Sigmoid colon (tissue), 7 donors: ENCODE results near the gene RPTOR. TPM values are rescaled to one million over a fixed set of nuclear protein-coding genes. Genes with fewer than 3 reads are reported as not detected.

Source experiments
- DNase-seq: peaks from one replicate; pipeline ENCODE4 v3.0.0-alpha.2; 2019
- H3K27ac ChIP-seq, 4 donors: fragments of 200-600 bp; sonication (generic); one replicate each; pipeline ENCODE4 v1.5.1; 2016 to 2019; ENCODE audit warnings: mild to moderate bottlenecking in 1 of 4
- H3K27me3 ChIP-seq, 3 donors: fragments of 200-600 bp; sonication (generic); one replicate each; pipeline ENCODE4 v1.5.1; 2019; ENCODE audit warnings: mild to moderate bottlenecking in 1 of 3
- H3K36me3 ChIP-seq, 4 donors: fragments of 200-600 bp; sonication (generic); one replicate each; pipeline ENCODE4 v1.5.1; 2016 to 2019
- H3K4me1 ChIP-seq, 4 donors: fragments of 200-600 bp; sonication (generic); one replicate each; pipeline ENCODE4 v1.5.1; 2017 to 2019
- H3K4me3 ChIP-seq, 4 donors: fragments of 200-600 bp; sonication (generic); one replicate each; pipeline ENCODE4 v1.5.1; 2017 to 2019; ENCODE audit warnings: mild to moderate bottlenecking in 2 of 4, moderate library complexity in 1 of 4
- H3K9me3 ChIP-seq, 4 donors: fragments of 200-600 bp in 3 of 4; sonication (generic) in 3 of 4; one replicate each; pipeline versions ENCODE4 v1.5.1 to v1.6.1; 2013 to 2019
- EP300 ChIP-seq, 4 donors: sonication (generic); formaldehyde crosslinking; IDR thresholded peaks; one replicate each; pipeline ENCODE4 v1.6.1; 2017; ENCODE audit warnings: antibody characterized with exemption in 4 of 4
- POLR2A ChIP-seq, 2 donors: fragments of 450-650 bp; IDR thresholded peaks; one replicate each; pipeline ENCODE4 v1.6.1; 2016; ENCODE audit warnings: antibody characterized with exemption in 2 of 2, mild to moderate bottlenecking in 2 of 2, moderate library complexity in 2 of 2
- POLR2AphosphoS5 ChIP-seq, 4 donors: sonication (generic); formaldehyde crosslinking; IDR thresholded peaks; one replicate each; pipeline ENCODE4 v1.6.1; 2017; ENCODE audit warnings: antibody characterized with exemption in 4 of 4
- WGBS, 2 donors: extraction: QIAGEN DNeasy Blood & Tissue Kit; methylation state at CpG; one replicate each; pipeline ENCODE4 v1.1.7; 2013; 5-methylcytosine and 5-hydroxymethylcytosine counted together
- intact Hi-C: fragments of 100-400 bp; cut with DNase I; formaldehyde crosslinking; loops from one replicate; pipeline ENCODE4 v1.15.1; 2023
- polyA plus RNA-seq, 3 donors: library from polyadenylated mRNA; stranded (reverse); fragments of 200-250 nt; gene quantifications; one replicate each; pipeline ENCODE4 v1.2.3, GENCODE V29; 2013
- total RNA-seq, 4 donors: library from RNA; depleted of rRNA; stranded (reverse); fragments of >200 nt; gene quantifications; one replicate each; pipeline ENCODE4 v1.1.0, GENCODE V29; 2016
- TF ChIP-seq, protein P1 (sequence below), 4 experiments: fragments of 450-650 bp in 3 of 4; fragments of 200-600 bp in 1 of 4; IDR thresholded peaks; one replicate each; pipeline ENCODE4 v1.5.1; 2016 to 2019; ENCODE audit warnings: antibody characterized with exemption in 4 of 4, mild to moderate bottlenecking in 3 of 4, moderate library complexity in 2 of 4
- donor health status: healthy with polysubstance abuse.
- donor health status: Bipolar disorder and iron deficiency.
- donor health status: healthy.

RPTOR gene
- total and polyA plus RNA-seq, 7 donors: 3.7 to 68.7 (median 22.9) TPM

DNA sequence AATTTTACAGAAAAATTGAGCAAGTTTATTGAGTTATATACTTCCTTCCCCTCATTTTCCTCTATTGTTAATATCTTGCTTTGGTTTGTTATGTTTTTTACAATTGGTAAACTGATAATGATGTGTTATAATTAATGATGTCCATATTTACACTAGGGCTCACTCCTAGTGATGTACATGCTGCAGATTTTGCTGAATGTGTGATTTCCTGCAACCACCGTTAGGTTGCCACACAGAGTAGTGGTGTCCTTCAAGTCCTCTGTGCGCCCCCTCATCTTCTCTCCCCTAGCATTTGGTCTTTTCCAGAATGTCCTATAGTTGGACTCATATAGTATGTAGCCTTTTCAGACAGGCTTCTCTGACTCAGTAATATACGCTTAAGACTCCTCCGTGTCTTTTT lies 167.5 kb downstream of the RPTOR start:
- WGBS, 2 donors: 95 to 97% methylated on average over 4 of the region's 4 CpGs
- Histone ChIP-seq H3K4me1 (no peaks in the 10 kb centered on the region), H3K4me3 (no peak overlapping the region), H3K27ac (no peak overlapping the region), H3K27me3 (no peaks in the 10 kb centered on the region), H3K36me3 (peaks cover 0 to 13% (median 5%) of the 10 kb centered on the region in 4 donors), H3K9me3 (no peaks in the 10 kb centered on the region)
- intact Hi-C loops: no loop called here
- TF ChIP-seq POLR2A (IDR thresholded peaks at IDR 0.05) (no peak), POLR2AphosphoS5 (IDR thresholded peaks at IDR 0.05) (no peak)
- TF ChIP-seq, protein P1, sequence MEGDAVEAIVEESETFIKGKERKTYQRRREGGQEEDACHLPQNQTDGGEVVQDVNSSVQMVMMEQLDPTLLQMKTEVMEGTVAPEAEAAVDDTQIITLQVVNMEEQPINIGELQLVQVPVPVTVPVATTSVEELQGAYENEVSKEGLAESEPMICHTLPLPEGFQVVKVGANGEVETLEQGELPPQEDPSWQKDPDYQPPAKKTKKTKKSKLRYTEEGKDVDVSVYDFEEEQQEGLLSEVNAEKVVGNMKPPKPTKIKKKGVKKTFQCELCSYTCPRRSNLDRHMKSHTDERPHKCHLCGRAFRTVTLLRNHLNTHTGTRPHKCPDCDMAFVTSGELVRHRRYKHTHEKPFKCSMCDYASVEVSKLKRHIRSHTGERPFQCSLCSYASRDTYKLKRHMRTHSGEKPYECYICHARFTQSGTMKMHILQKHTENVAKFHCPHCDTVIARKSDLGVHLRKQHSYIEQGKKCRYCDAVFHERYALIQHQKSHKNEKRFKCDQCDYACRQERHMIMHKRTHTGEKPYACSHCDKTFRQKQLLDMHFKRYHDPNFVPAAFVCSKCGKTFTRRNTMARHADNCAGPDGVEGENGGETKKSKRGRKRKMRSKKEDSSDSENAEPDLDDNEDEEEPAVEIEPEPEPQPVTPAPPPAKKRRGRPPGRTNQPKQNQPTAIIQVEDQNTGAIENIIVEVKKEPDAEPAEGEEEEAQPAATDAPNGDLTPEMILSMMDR (IDR thresholded peaks at IDR 0.05): no peak
- DNase-seq: no peak

DNA sequence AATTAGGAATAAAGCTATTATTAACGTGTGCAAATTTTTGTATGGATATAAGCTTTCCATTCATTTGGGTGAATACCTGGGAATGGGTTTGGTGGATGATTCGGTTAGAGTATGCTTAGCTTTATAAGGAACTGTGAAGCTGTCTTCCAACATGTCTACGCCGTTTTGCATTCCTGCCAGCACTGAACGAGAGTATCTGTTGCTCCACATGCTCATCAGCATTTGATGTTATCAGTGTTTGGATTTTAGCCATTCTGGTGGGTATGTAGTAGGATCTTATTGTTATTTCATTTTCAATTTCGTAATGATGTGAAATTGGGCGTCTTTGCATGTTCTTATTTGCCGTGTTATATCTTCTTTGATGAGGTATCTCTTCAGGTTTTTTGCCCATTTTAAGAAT lies 168.0 kb downstream of the RPTOR start:
- H3K27ac ChIP-seq: no peak overlapping the region
- no peak overlapping the region for H3K4me3 ChIP-seq
- TF ChIP-seq EP300 (IDR thresholded peaks at IDR 0.05): no peak
- TF ChIP-seq, protein P1 (IDR thresholded peaks at IDR 0.05): no peak
- TF ChIP-seq POLR2AphosphoS5 (IDR thresholded peaks at IDR 0.05): no peak
- no peak for TF ChIP-seq POLR2A (IDR thresholded peaks at IDR 0.05)
- H3K36me3 ChIP-seq: peaks cover 0 to 13% (median 5%) of the 10 kb centered on the region in 4 donors
- intact Hi-C loops: no loop called here
- no peaks in the 10 kb centered on the region for H3K9me3 ChIP-seq
- WGBS, 2 donors: 92 to 93% methylated on average over 8 of the region's 8 CpGs
- H3K4me1 ChIP-seq: no peaks in the 10 kb centered on the region
- no peak for DNase-seq
- H3K27me3 ChIP-seq: no peaks in the 10 kb centered on the region

DNA sequence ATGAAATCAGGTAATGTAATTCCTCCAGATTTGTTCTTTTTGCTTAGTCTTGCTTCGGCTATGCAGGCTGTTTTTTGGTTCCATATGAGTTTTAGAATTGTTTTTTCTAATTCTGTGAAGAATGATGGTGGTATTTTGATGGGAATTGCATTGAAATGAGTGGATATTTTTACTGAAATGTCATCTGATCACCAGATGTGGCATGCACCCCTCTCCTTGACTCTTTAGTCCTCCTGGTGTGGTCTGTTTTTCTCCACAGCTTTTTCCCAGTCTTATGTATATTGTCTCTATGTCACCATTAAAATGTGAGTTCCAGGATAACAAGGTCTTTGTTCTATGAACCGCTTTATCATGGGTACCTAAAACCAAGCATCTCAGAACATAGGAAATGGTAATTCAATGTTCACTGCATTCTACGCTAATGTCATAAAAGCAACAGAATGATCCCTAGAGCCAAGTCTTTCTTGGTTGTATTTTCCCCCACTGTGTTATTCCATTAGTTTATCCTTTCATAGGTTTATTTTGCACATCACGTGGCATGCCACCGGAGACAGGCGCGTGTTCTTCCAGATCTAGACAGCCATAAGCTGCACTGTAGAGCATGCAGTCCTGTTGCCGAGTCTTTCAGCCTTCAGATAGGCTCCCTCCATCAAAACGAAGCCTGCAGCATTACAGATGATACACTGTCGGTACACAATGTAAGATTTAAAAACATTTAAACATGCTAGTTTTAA lies 172.5 kb downstream of the RPTOR start:
- intact Hi-C loops: no loop called here

DNA sequence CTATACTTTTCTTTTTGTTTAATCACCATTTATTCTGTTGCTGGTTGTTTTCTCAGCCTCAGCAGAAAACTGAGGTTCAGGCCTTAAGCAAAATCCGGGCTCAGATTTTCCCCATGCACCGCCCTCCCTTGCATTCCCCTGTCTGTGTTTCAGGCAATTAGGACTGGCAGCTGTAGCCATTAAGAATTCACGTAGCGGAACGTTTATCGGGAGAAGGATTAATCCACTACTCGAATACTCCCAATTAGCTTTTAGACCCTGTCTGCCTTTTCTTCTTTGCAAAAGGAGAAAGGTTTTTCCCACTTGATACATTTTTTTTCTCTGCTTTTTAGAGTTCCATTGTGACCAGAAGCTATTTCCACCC lies 173.1 kb downstream of the RPTOR start:
- 92 to 95% methylated on average over 7 of the region's 7 CpGs for WGBS, 2 donors
- intact Hi-C loops: no loop called here
- H3K27ac ChIP-seq: no peak overlapping the region
- H3K9me3 ChIP-seq: no peaks in the 10 kb centered on the region
- no peak for DNase-seq
- peaks cover 0 to 7% (median 2%) of the 10 kb centered on the region in 4 donors for H3K4me1 ChIP-seq
- no peak overlapping the region for H3K4me3 ChIP-seq
- TF ChIP-seq EP300 (IDR thresholded peaks at IDR 0.05): no peak
- TF ChIP-seq POLR2A (IDR thresholded peaks at IDR 0.05): no peak
- TF ChIP-seq POLR2AphosphoS5 (IDR thresholded peaks at IDR 0.05): no peak
- TF ChIP-seq, protein P1 (IDR thresholded peaks at IDR 0.05): no peak
- H3K36me3 ChIP-seq: no peaks in the 10 kb centered on the region
- H3K27me3 ChIP-seq: no peaks in the 10 kb centered on the region

More for the DNA sequence above, 172.5 kb downstream of the RPTOR start:
- WGBS, 2 donors: 95 to 97% methylated on average over 10 of the region's 10 CpGs
- H3K4me1 ChIP-seq: peaks cover 0 to 7% (median 2%) of the 10 kb centered on the region in 4 donors
- H3K36me3 ChIP-seq: no peaks in the 10 kb centered on the region
- no peak for DNase-seq
- H3K4me3 ChIP-seq: no peak overlapping the region
- no peaks in the 10 kb centered on the region for H3K27me3 ChIP-seq
- H3K27ac ChIP-seq: no peak overlapping the region
- H3K9me3 ChIP-seq: no peaks in the 10 kb centered on the region
- TF ChIP-seq, protein P1 (IDR thresholded peaks at IDR 0.05): no peak
- no peak for TF ChIP-seq EP300 (IDR thresholded peaks at IDR 0.05)
- no peak for TF ChIP-seq POLR2A (IDR thresholded peaks at IDR 0.05)
- TF ChIP-seq POLR2AphosphoS5 (IDR thresholded peaks at IDR 0.05): no peak

DNA sequence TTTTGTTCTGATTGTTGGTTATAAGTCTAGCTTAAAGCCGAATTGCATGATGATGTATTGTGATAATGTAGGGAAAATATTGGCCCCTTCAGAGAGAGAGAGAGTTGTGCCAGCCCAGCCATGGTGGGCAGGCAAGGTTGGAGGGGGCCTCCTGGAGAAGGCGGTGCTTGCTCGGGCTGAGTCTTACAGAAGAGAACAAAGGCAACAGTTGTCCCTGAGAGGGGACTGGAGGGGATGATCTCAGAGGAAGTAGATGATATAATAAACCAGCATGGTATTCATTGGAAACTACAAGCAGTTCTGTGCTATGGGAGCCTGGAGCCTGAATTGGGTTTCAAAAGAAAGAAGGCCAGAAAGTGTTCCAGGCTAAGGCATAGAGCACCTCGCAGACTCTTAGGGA lies 173.8 kb downstream of the RPTOR start:
- intact Hi-C loops: no loop called here
- 91 to 97% methylated on average over 4 of the region's 4 CpGs for WGBS, 2 donors
- no peaks in the 10 kb centered on the region for H3K27me3 ChIP-seq

More for the DNA sequence above, 173.8 kb downstream of the RPTOR start:
- Histone ChIP-seq H3K9me3 (no peaks in the 10 kb centered on the region), H3K27ac (peak overlapping the region in 2 of 4 donors; percentile 8 to 30), H3K4me3 (no peak overlapping the region), H3K4me1 (peaks cover 0 to 7% (median 2%) of the 10 kb centered on the region in 4 donors), H3K36me3 (no peaks in the 10 kb centered on the region)
- TF ChIP-seq, protein P1 (IDR thresholded peaks at IDR 0.05): no peak
- no peak for TF ChIP-seq POLR2A (IDR thresholded peaks at IDR 0.05)
- no peak for TF ChIP-seq EP300 (IDR thresholded peaks at IDR 0.05)
- no peak for TF ChIP-seq POLR2AphosphoS5 (IDR thresholded peaks at IDR 0.05)
- no peak for DNase-seq
